ENCODE measurements around the gene ARPP19. TPM values are rescaled to one million over a fixed set of nuclear protein-coding genes. Genes with fewer than 3 reads are reported as not detected.
A peak's percentile ranks its signal among the peaks of the same experiment; 100 is the strongest.

ARPP19 gene
- polyA plus RNA-seq, 3 donors = 26.2 to 48.3 (median 44.4) TPM

- intact Hi-C loops (cut with micrococcal nuclease) = no loop called here
- no peak overlapping the region for H3K4me2 ChIP-seq (replicated peaks; ENCODE audit: extremely low read depth, low read length, poor library complexity, severe bottlenecking)
- no peak overlapping the region for H3K4me3 ChIP-seq (replicated peaks in 1 of 3; ENCODE audit: low read depth in 2 of 3, low read length in 3 of 3)
- no peak for DNase-seq
- no peaks in the 10 kb centered on the region for H3K27me3 ChIP-seq (ENCODE audit: control insufficient read depth in 2 of 2, insufficient read depth in 2 of 2, low read length in 2 of 2)
- peaks cover 15% of the 10 kb centered on the region for H3K79me2 ChIP-seq (ENCODE audit: insufficient read depth, low read length)
- Mint-ChIP-seq H3K9me3 (peaks cover 1 to 14% (median 10%) of the 10 kb centered on the region in 7 donors), H3K4me3 (no peak overlapping the region), H3K27ac (no peak overlapping the region), H3K36me3 (peaks cover 38 to 42% of the 10 kb centered on the region in 2 donors), H3K27me3 (ENCODE audit: low read depth in 3 of 3) (peaks cover 0 to 6% (median 2%) of the 10 kb centered on the region in 3 donors), H3K4me1 (peaks cover 20% of the 10 kb centered on the region)
- peaks cover 0 to 8% of the 10 kb centered on the region in 2 donors for H3K9me3 ChIP-seq (replicated peaks in 1 of 2; ENCODE audit: control insufficient read depth in 1 of 2, insufficient read depth in 1 of 2, low read length in 2 of 2)
- H2AFZ ChIP-seq (ENCODE audit: insufficient read depth, low read depth, low read length, poor library complexity, severe bottlenecking) = no peak overlapping the region
- H3K36me3 ChIP-seq (replicated peaks in 1 of 2; ENCODE audit: control insufficient read depth in 1 of 2, insufficient read depth in 2 of 2, low read length in 2 of 2) = peaks cover 6 to 37% of the 10 kb centered on the region in 2 donors
- peaks cover 12% of the 10 kb centered on the region in 2 donors for H3K4me1 ChIP-seq (ENCODE audit: control insufficient read depth in 1 of 2, insufficient read depth in 2 of 2, low read length in 2 of 2)
- TF ChIP-seq CTCF (IDR thresholded peaks at IDR 0.05) = no peak
- no peak overlapping the region for H3K27ac ChIP-seq (ENCODE audit: low read depth in 1 of 2, low read length in 2 of 2)
- no peak overlapping the region for H3K9ac ChIP-seq (ENCODE audit: insufficient read depth, low read length, poor library complexity, severe bottlenecking)
- WGBS (ENCODE audit: insufficient coverage) = 96% methylated on average over 3 of the region's 5 CpGs
- no peaks in the 10 kb centered on the region for H4K20me1 ChIP-seq (ENCODE audit: insufficient read depth, low read length)
These were observed 22.6 kb downstream of the ARPP19 start for GRCh38 chr15:52546031-52546751.

GRCh38 chr15:52540374-52541012 is 28.3 kb downstream of the ARPP19 start:
- Mint-ChIP-seq H3K27ac (peak overlapping the region in 1 of 7 donors; percentile 66), H3K36me3 (peaks cover 2 to 8% of the 10 kb centered on the region in 2 donors), H3K9me3 (peaks cover 11 to 26% (median 21%) of the 10 kb centered on the region in 7 donors), H3K4me1 (peaks cover 22% of the 10 kb centered on the region), H3K27me3 (ENCODE audit: low read depth in 3 of 3) (peaks cover 0 to 10% (median 6%) of the 10 kb centered on the region in 3 donors), H3K4me3 (no peak overlapping the region)
- Histone ChIP-seq H3K36me3 (replicated peaks in 1 of 2; ENCODE audit: control insufficient read depth in 1 of 2, insufficient read depth in 2 of 2, low read length in 2 of 2) (peaks cover 0 to under 1% of the 10 kb centered on the region in 2 donors), H3K27ac (ENCODE audit: low read depth in 1 of 2, low read length in 2 of 2) (no peak overlapping the region), H3K9ac (ENCODE audit: insufficient read depth, low read length, poor library complexity, severe bottlenecking) (no peak overlapping the region), H3K27me3 (ENCODE audit: control insufficient read depth in 2 of 2, insufficient read depth in 2 of 2, low read length in 2 of 2) (no peaks in the 10 kb centered on the region), H3K79me2 (ENCODE audit: insufficient read depth, low read length) (no peaks in the 10 kb centered on the region), H3K4me3 (replicated peaks in 1 of 3; ENCODE audit: low read depth in 2 of 3, low read length in 3 of 3) (no peak overlapping the region), H2AFZ (ENCODE audit: insufficient read depth, low read depth, low read length, poor library complexity, severe bottlenecking) (no peak overlapping the region), H3K4me2 (replicated peaks; ENCODE audit: extremely low read depth, low read length, poor library complexity, severe bottlenecking) (no peak overlapping the region), H4K20me1 (ENCODE audit: insufficient read depth, low read length) (no peaks in the 10 kb centered on the region), H3K9me3 (replicated peaks in 1 of 2; ENCODE audit: control insufficient read depth in 1 of 2, insufficient read depth in 1 of 2, low read length in 2 of 2) (peaks cover 0 to 20% of the 10 kb centered on the region in 2 donors), H3K4me1 (ENCODE audit: control insufficient read depth in 1 of 2, insufficient read depth in 2 of 2, low read length in 2 of 2) (peaks cover 10% of the 10 kb centered on the region in 2 donors)
- intact Hi-C loops (cut with micrococcal nuclease) = no loop called here
- no peak for TF ChIP-seq CTCF (IDR thresholded peaks at IDR 0.05)
- 63% methylated on average over 1 of the region's 3 CpGs for WGBS (ENCODE audit: insufficient coverage)
- no peak for DNase-seq

All from CD14-positive monocyte (primary cell).